Measurements from ENCODE around the gene NPAS3. TPM values are rescaled to one million over a fixed set of nuclear protein-coding genes. Genes with fewer than 3 reads are reported as not detected.

Gene NPAS3
- total and polyA plus RNA-seq, 7 donors = 0.04 to 1.5 (median 0.39) TPM

DNA sequence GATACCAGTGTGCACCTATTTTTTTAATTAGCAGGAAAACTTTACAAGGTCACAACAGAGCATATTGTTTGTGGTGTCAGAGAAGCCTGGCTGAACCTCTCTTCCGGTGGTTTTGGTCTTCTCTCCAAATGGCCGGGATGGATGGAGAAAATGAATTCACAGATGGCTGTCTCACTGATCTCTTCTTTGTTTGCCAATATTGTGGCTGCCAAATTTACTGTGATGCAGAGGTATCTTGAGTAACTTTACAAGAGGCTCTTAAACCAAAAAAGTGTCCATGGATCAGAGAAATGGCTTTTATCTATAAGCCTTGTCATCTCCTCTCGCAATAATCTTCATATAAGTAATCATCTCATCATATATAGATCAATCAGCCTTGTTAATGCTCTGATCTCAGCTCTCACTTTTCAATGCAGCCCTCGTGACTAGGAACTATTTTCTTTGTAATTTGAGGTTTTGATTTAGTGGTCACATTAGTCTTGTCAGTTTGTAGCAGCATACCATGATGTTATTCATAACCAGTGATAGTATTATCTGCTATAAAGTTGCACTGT is 704.1 kb downstream of the NPAS3 start:
- WGBS, 3 donors = 36 to 52% (median 47%) methylated on average over 4 of the region's 4 CpGs
- Histone ChIP-seq H3K27me3 (ENCODE audit: insufficient read depth in 3 of 3, low read length in 2 of 3) (no peaks in the 10 kb centered on the region), H3K4me3 (no peak overlapping the region), H3K9me3 (no peaks in the 10 kb centered on the region), H3K4me1 (no peaks in the 10 kb centered on the region), H3K27ac (no peak overlapping the region), H3K36me3 (ENCODE audit: insufficient read depth in 1 of 2, low read depth in 1 of 2) (no peaks in the 10 kb centered on the region)
- TF ChIP-seq, protein P1, sequence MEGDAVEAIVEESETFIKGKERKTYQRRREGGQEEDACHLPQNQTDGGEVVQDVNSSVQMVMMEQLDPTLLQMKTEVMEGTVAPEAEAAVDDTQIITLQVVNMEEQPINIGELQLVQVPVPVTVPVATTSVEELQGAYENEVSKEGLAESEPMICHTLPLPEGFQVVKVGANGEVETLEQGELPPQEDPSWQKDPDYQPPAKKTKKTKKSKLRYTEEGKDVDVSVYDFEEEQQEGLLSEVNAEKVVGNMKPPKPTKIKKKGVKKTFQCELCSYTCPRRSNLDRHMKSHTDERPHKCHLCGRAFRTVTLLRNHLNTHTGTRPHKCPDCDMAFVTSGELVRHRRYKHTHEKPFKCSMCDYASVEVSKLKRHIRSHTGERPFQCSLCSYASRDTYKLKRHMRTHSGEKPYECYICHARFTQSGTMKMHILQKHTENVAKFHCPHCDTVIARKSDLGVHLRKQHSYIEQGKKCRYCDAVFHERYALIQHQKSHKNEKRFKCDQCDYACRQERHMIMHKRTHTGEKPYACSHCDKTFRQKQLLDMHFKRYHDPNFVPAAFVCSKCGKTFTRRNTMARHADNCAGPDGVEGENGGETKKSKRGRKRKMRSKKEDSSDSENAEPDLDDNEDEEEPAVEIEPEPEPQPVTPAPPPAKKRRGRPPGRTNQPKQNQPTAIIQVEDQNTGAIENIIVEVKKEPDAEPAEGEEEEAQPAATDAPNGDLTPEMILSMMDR (IDR thresholded peaks at IDR 0.05) = no peak
- no peak for ATAC-seq
- intact Hi-C loops (cut with DNase I) = no loop called here
- DNase-seq = no peak

DNA sequence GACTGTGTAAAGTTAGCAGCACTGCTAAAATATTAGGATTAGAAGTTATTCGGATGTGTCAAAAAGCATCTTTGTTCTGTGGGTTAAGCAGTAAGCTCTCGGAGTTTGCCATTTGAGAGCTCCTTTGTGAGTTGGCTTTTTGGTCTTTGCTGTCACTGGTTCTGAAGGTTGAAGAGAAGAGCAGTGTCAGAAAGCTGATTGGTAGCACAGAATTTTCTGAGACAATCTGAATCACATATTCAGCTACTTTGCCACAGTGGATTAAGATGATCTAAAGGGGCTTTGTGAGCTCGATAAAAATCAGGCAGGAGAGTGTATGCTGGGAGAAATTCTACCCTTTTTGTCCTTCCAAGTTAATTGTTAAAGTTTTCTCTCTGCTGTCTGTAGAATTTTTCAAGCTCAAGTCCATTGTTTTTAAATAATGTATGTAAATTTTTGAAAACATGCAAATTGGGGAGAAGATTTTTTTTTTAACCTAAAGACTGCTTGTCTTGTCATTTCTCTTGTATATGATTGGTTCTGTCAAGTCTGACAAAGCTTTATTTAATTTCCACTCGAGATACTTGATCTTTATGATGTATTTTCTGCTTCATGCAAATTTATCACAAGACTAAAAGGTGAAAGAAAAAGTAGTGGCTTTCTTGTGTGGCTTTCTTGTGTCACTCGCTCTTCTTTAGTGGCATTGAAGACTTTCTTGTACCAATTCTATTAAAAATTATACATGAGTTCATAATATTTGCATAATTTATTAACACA is 704.9 kb downstream of the NPAS3 start:
- no peaks in the 10 kb centered on the region for H3K36me3 ChIP-seq (ENCODE audit: insufficient read depth in 1 of 2, low read depth in 1 of 2)
- no peaks in the 10 kb centered on the region for H3K9me3 ChIP-seq
- ATAC-seq (no peak), DNase-seq (no peak)
- H3K27me3 ChIP-seq (ENCODE audit: insufficient read depth in 3 of 3, low read length in 2 of 3) = no peaks in the 10 kb centered on the region
- intact Hi-C loops (cut with DNase I) = no loop called here
- no peaks in the 10 kb centered on the region for H3K4me1 ChIP-seq
- WGBS, 3 donors = 43 to 60% (median 56%) methylated on average over 5 of the region's 5 CpGs
- no peak overlapping the region for H3K27ac ChIP-seq
- TF ChIP-seq, protein P1 (IDR thresholded peaks at IDR 0.05) = no peak
- no peak overlapping the region for H3K4me3 ChIP-seq

DNA sequence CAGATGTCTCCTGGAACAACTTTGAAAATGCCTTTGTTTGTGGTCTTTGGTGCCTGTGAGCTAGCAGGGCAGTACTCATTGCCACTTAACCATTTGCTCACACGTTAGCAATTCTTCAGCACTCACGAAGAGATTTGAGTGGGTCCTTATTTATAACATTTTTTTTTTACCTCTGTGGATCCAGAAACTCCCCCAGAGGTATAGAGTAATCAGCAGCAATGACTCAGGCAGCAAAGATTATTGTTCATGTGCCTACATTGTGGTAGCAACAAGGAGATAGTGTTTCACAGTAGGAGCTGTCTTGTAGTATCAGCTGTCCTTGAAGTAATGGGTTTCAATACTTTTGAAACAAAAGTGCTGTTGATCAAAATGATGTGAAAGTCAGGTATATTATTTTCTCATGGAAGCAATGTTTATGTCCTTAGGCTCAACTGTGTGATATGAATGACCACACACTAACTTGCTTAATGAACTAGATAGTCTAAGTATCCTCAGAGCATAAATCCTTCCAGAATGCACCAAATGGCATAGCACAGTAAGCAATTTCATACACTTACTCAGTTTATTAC is 708.1 kb downstream of the NPAS3 start:
- no peak overlapping the region for H3K4me3 ChIP-seq
- H3K36me3 ChIP-seq (ENCODE audit: insufficient read depth in 1 of 2, low read depth in 1 of 2) = no peaks in the 10 kb centered on the region
- H3K9me3 ChIP-seq = no peaks in the 10 kb centered on the region
- H3K27ac ChIP-seq = no peak overlapping the region
- intact Hi-C loops (cut with DNase I) = no loop called here
- TF ChIP-seq, protein P1 (IDR thresholded peaks at IDR 0.05) = no peak
- 83 to 91% (median 90%) methylated on average over 2 of the region's 2 CpGs for WGBS, 3 donors
- ATAC-seq (no peak), DNase-seq (no peak)
- H3K4me1 ChIP-seq = no peaks in the 10 kb centered on the region
- no peaks in the 10 kb centered on the region for H3K27me3 ChIP-seq (ENCODE audit: insufficient read depth in 3 of 3, low read length in 2 of 3)

DNA sequence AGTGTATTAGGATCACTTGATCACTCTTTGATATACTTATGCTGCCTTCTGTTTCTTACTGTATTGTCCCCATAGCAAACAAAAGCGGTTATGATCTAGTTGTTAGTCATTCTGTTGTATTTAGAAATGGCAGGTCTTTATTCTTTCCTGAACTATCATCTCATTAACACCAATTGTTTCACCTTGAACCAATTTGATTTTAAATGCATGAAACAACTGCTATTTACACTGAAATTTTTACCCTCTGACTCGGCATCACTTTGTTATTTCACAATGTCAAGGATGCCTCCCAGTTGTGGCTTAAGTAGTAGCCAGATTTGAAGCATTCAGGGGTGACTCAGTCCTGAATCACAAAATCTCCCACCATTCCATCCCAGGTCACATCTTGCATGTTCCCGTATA is 708.7 kb downstream of the NPAS3 start:
- DNase-seq (no peak), ATAC-seq (no peak)
- Histone ChIP-seq H3K27me3 (ENCODE audit: insufficient read depth in 3 of 3, low read length in 2 of 3) (no peaks in the 10 kb centered on the region), H3K9me3 (no peaks in the 10 kb centered on the region), H3K36me3 (ENCODE audit: insufficient read depth in 1 of 2, low read depth in 1 of 2) (no peaks in the 10 kb centered on the region), H3K4me1 (no peaks in the 10 kb centered on the region), H3K27ac (no peak overlapping the region), H3K4me3 (no peak overlapping the region)
- TF ChIP-seq, protein P1 (IDR thresholded peaks at IDR 0.05) = no peak
- WGBS, 3 donors = 62 to 81% (median 70%) methylated on average over 3 of the region's 3 CpGs
- intact Hi-C loops (cut with DNase I) = no loop called here

Data from psoas muscle (tissue), 8 donors.